ENCODE data around the gene ARL2. TPM values are rescaled to one million over a fixed set of nuclear protein-coding genes. Genes with fewer than 3 reads are reported as not detected.

Gene ARL2
- total RNA-seq, 1 donor from 2014 or later, result 164 TPM

Other genes with a start within 250 kb of the ARL2 start
- gene SF1, start 235.6 kb upstream of the ARL2 start, total RNA-seq, result 194 and 216 TPM in 2 replicates
- 33.2 and 40.6 TPM in 2 replicates for gene MAP4K2, start 210.9 kb upstream of the ARL2 start, total RNA-seq
- 24.6 and 28.5 TPM in 2 replicates for gene MEN1, start 203.6 kb upstream of the ARL2 start, total RNA-seq
- gene CDC42BPG, start 169.5 kb upstream of the ARL2 start, total RNA-seq, result 10.7 and 12.8 TPM in 2 replicates
- 87.7 and 100 TPM in 2 replicates for gene EHD1, start 135.5 kb upstream of the ARL2 start, total RNA-seq
- gene ATG2A, start 97.0 kb upstream of the ARL2 start, total RNA-seq, result 24.8 and 28.6 TPM in 2 replicates
- gene PPP2R5B, start 89.5 kb upstream of the ARL2 start, total RNA-seq, result 26.9 and 31.1 TPM in 2 replicates
- gene GPHA2, start 78.3 kb upstream of the ARL2 start, total RNA-seq, result not detected in 2 replicates
- 0.17 and 0.68 TPM in 2 replicates for gene MAJIN, start 42.1 kb upstream of the ARL2 start, total RNA-seq
- gene BATF2, start 17.2 kb upstream of the ARL2 start, total RNA-seq, result 1.1 and 7.3 TPM in 2 replicates
- 21.6 and 28.8 TPM in 2 replicates for gene SNX15, start 13.3 kb downstream of the ARL2 start, total RNA-seq
- 25.5 and 32.0 TPM in 2 replicates for gene SAC3D1, start 27.1 kb downstream of the ARL2 start, total RNA-seq
- gene NAALADL1, start 44.4 kb downstream of the ARL2 start, total RNA-seq, result 13.2 and 21.7 TPM in 2 replicates
- gene CDCA5, start 69.9 kb downstream of the ARL2 start, total RNA-seq, result 4.9 and 6.9 TPM in 2 replicates
- gene ZFPL1, start 70.1 kb downstream of the ARL2 start, total RNA-seq, result 49.8 and 66.1 TPM in 2 replicates
- gene VPS51, start 82.1 kb downstream of the ARL2 start, total RNA-seq, result 153 and 391 TPM in 2 replicates
- 42.4 and 42.6 TPM in 2 replicates for gene TM7SF2, start 97.7 kb downstream of the ARL2 start, total RNA-seq
- 21.3 and 28.1 TPM in 2 replicates for gene ZNHIT2, start 103.5 kb downstream of the ARL2 start, total RNA-seq
- 595 and 710 TPM in 2 replicates for gene FAU, start 108.0 kb downstream of the ARL2 start, total RNA-seq
- 67.6 and 88.5 TPM in 2 replicates for gene MRPL49, start 108.2 kb downstream of the ARL2 start, total RNA-seq
- 23.4 and 31.0 TPM in 2 replicates for gene SYVN1, start 120.4 kb downstream of the ARL2 start, total RNA-seq
- gene SPDYC, start 156.1 kb downstream of the ARL2 start, total RNA-seq, result not detected in 2 replicates
- gene CAPN1, start 167.8 kb downstream of the ARL2 start, total RNA-seq, result 397 and 531 TPM in 2 replicates
- gene POLA2, start 247.8 kb downstream of the ARL2 start, total RNA-seq, result 8.9 and 11.5 TPM in 2 replicates